ENCODE data around the gene FAM241A. TPM values are rescaled to one million over a fixed set of nuclear protein-coding genes. Genes with fewer than 3 reads are reported as not detected.

Gene FAM241A
- 1 to 10 TPM; 2.0 to 2.6 TPM for total RNA-seq

DNA sequence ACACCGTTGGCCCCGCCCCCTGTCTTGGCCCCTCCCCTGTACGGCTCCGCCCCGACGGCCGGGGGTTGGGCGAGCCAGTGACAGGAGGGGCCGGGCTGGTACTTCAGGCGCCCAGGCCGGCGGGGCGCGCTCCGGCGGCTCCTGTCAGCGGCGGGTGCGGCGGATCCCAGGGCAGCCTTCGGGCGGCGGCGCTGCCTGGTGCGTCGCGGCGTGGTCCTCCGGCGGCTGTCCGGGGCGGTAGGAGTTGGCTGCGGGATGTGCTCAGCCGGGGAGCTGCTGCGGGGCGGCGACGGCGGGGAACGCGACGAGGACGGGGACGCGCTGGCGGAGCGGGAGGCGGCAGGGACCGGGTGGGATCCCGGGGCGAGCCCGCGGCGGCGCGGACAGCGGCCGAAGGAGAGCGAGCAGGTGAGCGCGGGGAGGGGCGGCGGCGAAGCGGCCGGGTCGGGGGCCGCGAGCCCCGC lies at the start of gene FAM241A:
Gene FAM241A (plus strand): TSS at position 129 of the 464 bp plus-strand sequence. CDS start 127 bp downstream, at position 256.
- DNase-seq (peak; percentile 85 to 92 (median 86)), ATAC-seq (peak; percentile 97)
- no peaks in the 10 kb centered on the region for H3K9me3 ChIP-seq
- H3K27me3 ChIP-seq = no peaks in the 10 kb centered on the region
- H3K4me3 ChIP-seq = peak within 1 kb of the TSS; percentile 74 to 88
- WGBS, 2 donors = 0 to 1% methylated on average over 8 to 66 of the region's 70 CpGs
- intact Hi-C loops (cut with DNase I) = no loop called here
- peaks cover 7% of the 10 kb centered on the region for H3K4me1 ChIP-seq
- peak; percentile 44 to 77 (median 69) for TF ChIP-seq POLR2A (IDR thresholded peaks at IDR 0.05)
- TF ChIP-seq, protein P1, sequence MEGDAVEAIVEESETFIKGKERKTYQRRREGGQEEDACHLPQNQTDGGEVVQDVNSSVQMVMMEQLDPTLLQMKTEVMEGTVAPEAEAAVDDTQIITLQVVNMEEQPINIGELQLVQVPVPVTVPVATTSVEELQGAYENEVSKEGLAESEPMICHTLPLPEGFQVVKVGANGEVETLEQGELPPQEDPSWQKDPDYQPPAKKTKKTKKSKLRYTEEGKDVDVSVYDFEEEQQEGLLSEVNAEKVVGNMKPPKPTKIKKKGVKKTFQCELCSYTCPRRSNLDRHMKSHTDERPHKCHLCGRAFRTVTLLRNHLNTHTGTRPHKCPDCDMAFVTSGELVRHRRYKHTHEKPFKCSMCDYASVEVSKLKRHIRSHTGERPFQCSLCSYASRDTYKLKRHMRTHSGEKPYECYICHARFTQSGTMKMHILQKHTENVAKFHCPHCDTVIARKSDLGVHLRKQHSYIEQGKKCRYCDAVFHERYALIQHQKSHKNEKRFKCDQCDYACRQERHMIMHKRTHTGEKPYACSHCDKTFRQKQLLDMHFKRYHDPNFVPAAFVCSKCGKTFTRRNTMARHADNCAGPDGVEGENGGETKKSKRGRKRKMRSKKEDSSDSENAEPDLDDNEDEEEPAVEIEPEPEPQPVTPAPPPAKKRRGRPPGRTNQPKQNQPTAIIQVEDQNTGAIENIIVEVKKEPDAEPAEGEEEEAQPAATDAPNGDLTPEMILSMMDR (IDR thresholded peaks at IDR 0.05) = peak in 1 of 7 experiments; percentile 12
- no peaks in the 10 kb centered on the region for H3K36me3 ChIP-seq (replicated peaks in 1 of 2; ENCODE audit: insufficient read depth in 1 of 2, low read depth in 2 of 2)
- H3K27ac ChIP-seq = peak within 1 kb of the TSS; percentile 53 to 91 (median 86)

DNA sequence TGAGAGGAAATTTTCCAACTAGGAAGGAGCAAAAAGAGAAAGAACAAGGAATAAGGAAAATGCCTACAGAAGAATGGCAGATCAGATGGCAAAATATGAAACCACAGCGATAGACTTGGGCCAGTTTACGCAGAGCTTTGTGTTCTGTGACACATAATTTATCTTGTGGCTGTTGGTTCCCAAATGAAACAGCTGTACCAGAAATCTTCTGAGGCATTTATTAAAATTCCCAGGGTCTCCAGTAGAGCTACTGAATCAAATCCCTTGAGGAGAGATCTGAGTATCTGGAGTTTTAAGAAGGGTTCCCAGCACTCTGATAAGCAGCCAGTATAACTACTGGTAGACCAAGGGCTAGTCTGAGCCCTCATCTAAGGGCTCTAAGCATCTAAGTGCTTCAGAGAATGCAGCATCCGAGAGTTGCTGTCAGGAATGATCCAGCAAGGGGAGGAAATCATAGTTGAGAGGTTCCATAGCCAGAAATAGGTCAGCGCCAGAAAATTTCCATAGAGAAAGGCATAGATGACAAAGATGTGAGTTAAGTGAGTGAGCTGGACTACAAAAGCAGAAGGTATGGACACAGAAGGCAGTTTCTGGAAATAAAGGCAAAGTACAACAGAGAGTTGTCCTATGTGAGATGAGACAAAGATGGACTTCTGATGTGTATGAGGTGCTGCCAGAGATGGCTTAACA lies 46.3 kb upstream of the FAM241A start:
- Histone ChIP-seq H3K9me3 (no peaks in the 10 kb centered on the region), H3K27ac (no peak overlapping the region), H3K4me1 (no peaks in the 10 kb centered on the region), H3K27me3 (no peaks in the 10 kb centered on the region), H3K4me3 (no peak overlapping the region), H3K36me3 (replicated peaks in 1 of 2; ENCODE audit: insufficient read depth in 1 of 2, low read depth in 2 of 2) (no peaks in the 10 kb centered on the region)
- 52 to 55% methylated on average over 4 of the region's 4 CpGs for WGBS, 2 donors
- TF ChIP-seq, protein P1 (IDR thresholded peaks at IDR 0.05) = no peak
- TF ChIP-seq POLR2A (IDR thresholded peaks at IDR 0.05) = no peak
- intact Hi-C loops (cut with DNase I) = no loop called here
- no peak for ATAC-seq
- no peak for DNase-seq

DNA sequence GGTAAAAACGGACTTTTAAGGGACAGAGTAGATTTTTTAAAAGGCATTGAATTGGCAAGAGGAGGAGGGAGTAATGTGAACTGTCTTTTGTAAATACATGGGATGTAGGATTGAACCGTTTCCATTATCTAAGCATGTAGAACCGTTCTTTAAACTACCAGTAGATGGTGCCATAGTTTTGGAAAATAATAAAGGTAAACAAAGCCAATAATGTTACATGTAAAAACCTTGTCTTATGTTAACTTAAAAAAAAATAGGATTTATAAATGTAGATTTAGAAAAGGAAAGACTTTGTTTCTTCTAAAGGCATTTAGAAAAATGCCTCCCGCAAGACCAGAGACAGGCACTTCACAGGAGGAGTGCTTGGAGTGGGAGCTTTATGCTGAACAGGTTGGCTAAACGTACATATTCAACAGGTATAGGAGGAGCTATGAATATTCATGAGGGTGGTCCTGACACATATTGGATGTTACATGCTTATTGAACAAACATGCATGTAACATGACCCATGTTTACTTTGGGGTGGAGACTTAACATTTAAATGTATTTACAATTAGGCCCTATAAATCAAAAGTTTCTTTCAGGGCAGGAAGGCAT lies 45.5 kb upstream of the FAM241A start:
- H3K27ac ChIP-seq = no peak overlapping the region
- WGBS, 2 donors = 8 to 15% methylated on average over 5 of the region's 5 CpGs
- no peak overlapping the region for H3K4me3 ChIP-seq
- no peak for TF ChIP-seq POLR2A (IDR thresholded peaks at IDR 0.05)
- TF ChIP-seq, protein P1 (IDR thresholded peaks at IDR 0.05) = peak; percentile 33 to 81 (median 73)
- DNase-seq (no peak), ATAC-seq (peak; percentile 70)
- intact Hi-C loops (cut with DNase I) = loop anchor here (5.0 to 10.0 kb wide), 2 partner anchors 138 to 505 kb away; no protein-coding TSS in a partner anchor
- no peaks in the 10 kb centered on the region for H3K4me1 ChIP-seq
- no peaks in the 10 kb centered on the region for H3K27me3 ChIP-seq
- H3K36me3 ChIP-seq (replicated peaks in 1 of 2; ENCODE audit: insufficient read depth in 1 of 2, low read depth in 2 of 2) = no peaks in the 10 kb centered on the region
- no peaks in the 10 kb centered on the region for H3K9me3 ChIP-seq

DNA sequence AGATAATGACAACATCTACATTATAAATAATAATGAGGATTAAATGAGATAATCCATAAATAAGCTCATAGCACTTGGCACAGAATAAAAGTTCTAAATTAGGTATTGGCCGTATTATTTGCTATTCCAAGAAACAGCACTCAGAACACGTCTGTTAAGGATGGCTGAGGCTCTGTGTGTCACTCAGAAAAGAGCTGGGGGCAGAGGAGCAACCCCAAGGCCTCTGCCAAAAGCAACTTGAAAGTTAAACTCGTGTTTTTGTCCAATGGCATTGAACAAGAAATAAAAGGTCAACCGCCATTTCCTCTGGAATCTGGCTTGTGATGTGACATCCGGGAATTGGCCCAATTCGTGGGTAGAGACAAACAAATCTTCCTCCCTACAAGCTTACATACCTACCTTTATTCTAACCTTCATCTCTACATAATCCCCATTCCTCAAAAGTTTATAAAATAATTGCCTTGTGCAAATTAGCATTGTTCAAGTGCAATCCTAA lies 42.3 kb upstream of the FAM241A start:
- Histone ChIP-seq H3K36me3 (replicated peaks in 1 of 2; ENCODE audit: insufficient read depth in 1 of 2, low read depth in 2 of 2) (no peaks in the 10 kb centered on the region), H3K27ac (no peak overlapping the region), H3K9me3 (no peaks in the 10 kb centered on the region), H3K4me1 (no peaks in the 10 kb centered on the region), H3K4me3 (no peak overlapping the region), H3K27me3 (no peaks in the 10 kb centered on the region)
- no peak for ATAC-seq
- DNase-seq = no peak
- TF ChIP-seq POLR2A (IDR thresholded peaks at IDR 0.05) = no peak
- TF ChIP-seq, protein P1 (IDR thresholded peaks at IDR 0.05) = no peak
- 56 to 62% methylated on average over 6 of the region's 6 CpGs for WGBS, 2 donors
- intact Hi-C loops (cut with DNase I) = loop anchor here (5.0 to 10.0 kb wide), 2 partner anchors 134 to 502 kb away; no protein-coding TSS in a partner anchor

Data from body of pancreas (tissue), 4 donors.